SK-N-SH (cell line): Measurements from ENCODE around the gene KRT27. TPM values are rescaled to one million over a fixed set of nuclear protein-coding genes. Genes with fewer than 3 reads are reported as not detected.

ENCODE experiments used
- CTCF ChIA-PET: fragments of 300-600, 350-600 bp; formaldehyde crosslinking; extraction: SDS; loops from one replicate; lab custom pipeline; 2021; lab: Yijun Ruan, JAX
- POLR2A ChIA-PET: fragments of 350-600 bp; sonication (Branson Sonifier 250); formaldehyde crosslinking; extraction: SDS; loops from one replicate; lab custom pipeline; 2020; ENCODE audit warnings: antibody characterized with exemption, inconsistent platforms; lab: Yijun Ruan, JAX
- DNase-seq: peaks from one replicate; pipeline ENCODE4 v3.0.0; 2012
- H2AFZ ChIP-seq: fragments of 200-600 bp; sonication (generic); 2 replicates; pipeline ENCODE4 v1.8.1; 2016; ENCODE audit warnings: antibody characterized with exemption, mild to moderate bottlenecking, low read depth
- H3F3A ChIP-seq: fragments of 200-600 bp; sonication (generic); replicated peaks from 2 replicates; pipeline ENCODE3; 2016; ENCODE audit warnings: antibody characterized with exemption, mild to moderate bottlenecking; ENCODE audit not compliant: insufficient read depth
- H3K27ac ChIP-seq, 2 experiments: fragments of 200-500 bp in 1 of 2; fragments of 200-600 bp in 1 of 2; sonication (Bioruptor generic) in 1 of 2; sonication (generic), shearing (Covaris generic) in 1 of 2; 2 replicates each; pipeline versions ENCODE4 v1.5.1 to v1.6.1; 2014 to 2016; ENCODE audit warnings: low read depth in 2 of 2, inconsistent platforms in 1 of 2, low read length in 1 of 2, mild to moderate bottlenecking in 1 of 2, mixed read lengths in 1 of 2
- H3K27me3 ChIP-seq: fragments of 200-600 bp; sonication (generic), shearing (Covaris generic); 2 replicates; pipeline ENCODE4 v1.6.1; 2016; ENCODE audit warnings: mixed run types; ENCODE audit not compliant: insufficient read depth
- H3K36me3 ChIP-seq, 2 experiments: fragments of 200-500 bp in 1 of 2; fragments of 200-600 bp in 1 of 2; sonication (Bioruptor generic) in 1 of 2; sonication (generic) in 1 of 2; replicated peaks in 1 of 2; 2 replicates each; pipeline versions ENCODE3 to v1.5.1; 2014 to 2016; ENCODE audit warnings: low read length in 1 of 2, mild to moderate bottlenecking in 1 of 2; ENCODE audit not compliant: insufficient read depth in 2 of 2, control insufficient read depth in 1 of 2
- H3K4me1 ChIP-seq, 2 experiments: fragments of 200-500 bp in 1 of 2; fragments of 200-600 bp in 1 of 2; sonication (Bioruptor generic) in 1 of 2; sonication (generic), shearing (Covaris generic) in 1 of 2; 2 replicates each; pipeline versions ENCODE4 v1.5.1 to v1.6.1; 2014 to 2016; ENCODE audit warnings: low read depth in 1 of 2, low read length in 1 of 2, mixed run types in 1 of 2; ENCODE audit not compliant: insufficient read depth in 2 of 2, control insufficient read depth in 1 of 2
- H3K4me2 ChIP-seq: fragments of 200-600 bp; sonication (generic), shearing (Covaris generic); 2 replicates; pipeline ENCODE4 v1.6.1; 2017; ENCODE audit warnings: mixed run types
- H3K4me3 ChIP-seq, 2 experiments: fragments of 200-500 bp in 1 of 2; fragments of 200-600 bp in 1 of 2; sonication (Bioruptor generic) in 1 of 2; sonication (generic), shearing (Covaris generic) in 1 of 2; 2 replicates each; pipeline versions ENCODE4 v1.5.1 to v1.8.1; 2014 to 2016; ENCODE audit warnings: low read depth in 2 of 2, inconsistent platforms in 1 of 2, low read length in 1 of 2, mild to moderate bottlenecking in 1 of 2, mixed read lengths in 1 of 2, moderate library complexity in 1 of 2
- H3K79me2 ChIP-seq: fragments of 200-600 bp; sonication (generic); 2 replicates; pipeline ENCODE4 v1.8.1; 2017; ENCODE audit warnings: mild to moderate bottlenecking; ENCODE audit not compliant: insufficient read depth
- H3K9ac ChIP-seq: fragments of 200-600 bp; sonication (generic); 2 replicates; pipeline ENCODE4 v1.6.1; 2017; ENCODE audit warnings: mixed run types
- H3K9me2 ChIP-seq: fragments of 200-600 bp; sonication (generic); 2 replicates; pipeline ENCODE4 v1.6.1; 2017; ENCODE audit warnings: mixed run types
- H3K9me3 ChIP-seq: fragments of 200-600 bp; sonication (generic); 2 replicates; pipeline ENCODE4 v1.6.1; 2017; ENCODE audit warnings: mixed run types, mild to moderate bottlenecking, moderate library complexity
- H4K20me1 ChIP-seq: fragments of 200-600 bp; sonication (generic); 2 replicates; pipeline ENCODE4 v1.6.1; 2017; ENCODE audit warnings: mild to moderate bottlenecking, mixed run types; ENCODE audit not compliant: insufficient read depth
- EZH2phosphoT487 ChIP-seq: fragments of 200-600 bp; sonication (generic); IDR thresholded peaks from 2 replicates; pipeline ENCODE4 v1.6.1; 2017; ENCODE audit warnings: low read depth, mixed run types, mild to moderate bottlenecking, antibody characterized with exemption, moderate library complexity, borderline replicate concordance
- FOSL2 ChIP-seq: IDR thresholded peaks from 2 replicates; pipeline ENCODE4 v1.4.0; 2012; ENCODE audit warnings: low read depth, mild to moderate bottlenecking, moderate library complexity, borderline replicate concordance
- MEF2A ChIP-seq: IDR thresholded peaks from 2 replicates; pipeline ENCODE4 v1.4.0; 2012; ENCODE audit warnings: low read depth, borderline replicate concordance
- MXI1 ChIP-seq: IDR thresholded peaks from 2 replicates; pipeline ENCODE4 v1.6.1; 2012; ENCODE audit warnings: mild to moderate bottlenecking, low read depth, low read length, improper control_type of control experiment
- RXRA ChIP-seq: IDR thresholded peaks from 2 replicates; pipeline ENCODE4 v1.4.0; 2012; ENCODE audit warnings: low read depth, mild to moderate bottlenecking, borderline replicate concordance
- TAF1 ChIP-seq: IDR thresholded peaks from 2 replicates; pipeline ENCODE4 v1.6.1; 2012; ENCODE audit warnings: low read depth, mild to moderate bottlenecking, low read length, moderate library complexity, borderline replicate concordance
- TEAD4 ChIP-seq: IDR thresholded peaks from 2 replicates; pipeline ENCODE4 v1.4.0; 2012; ENCODE audit warnings: mild to moderate bottlenecking, borderline replicate concordance; ENCODE audit not compliant: insufficient read depth
- YY1 ChIP-seq: IDR thresholded peaks from 2 replicates; pipeline ENCODE4 v1.4.0; 2012; ENCODE audit warnings: low read depth, mild to moderate bottlenecking
- WGBS: methylation state at CpG from one replicate; pipeline ENCODE4 v1.1.6; 2017; ENCODE audit warnings: low lambda C conversion rate; 5-methylcytosine and 5-hydroxymethylcytosine counted together
- polyA plus RNA-seq, 3 experiments: library from polyadenylated mRNA; depleted of rRNA; stranded (reverse); fragments of >200 nt; gene quantifications; 2 replicates each; pipeline ENCODE4 v1.2.3, GENCODE V29; 2012
- TF ChIP-seq, protein P1 (sequence below): IDR thresholded peaks from 2 replicates; pipeline ENCODE4; 2012

The KRT27 gene
- polyA plus RNA-seq, 1 of the 3 experiments (the other 2 are of a cell fraction) = not detected

DNA sequence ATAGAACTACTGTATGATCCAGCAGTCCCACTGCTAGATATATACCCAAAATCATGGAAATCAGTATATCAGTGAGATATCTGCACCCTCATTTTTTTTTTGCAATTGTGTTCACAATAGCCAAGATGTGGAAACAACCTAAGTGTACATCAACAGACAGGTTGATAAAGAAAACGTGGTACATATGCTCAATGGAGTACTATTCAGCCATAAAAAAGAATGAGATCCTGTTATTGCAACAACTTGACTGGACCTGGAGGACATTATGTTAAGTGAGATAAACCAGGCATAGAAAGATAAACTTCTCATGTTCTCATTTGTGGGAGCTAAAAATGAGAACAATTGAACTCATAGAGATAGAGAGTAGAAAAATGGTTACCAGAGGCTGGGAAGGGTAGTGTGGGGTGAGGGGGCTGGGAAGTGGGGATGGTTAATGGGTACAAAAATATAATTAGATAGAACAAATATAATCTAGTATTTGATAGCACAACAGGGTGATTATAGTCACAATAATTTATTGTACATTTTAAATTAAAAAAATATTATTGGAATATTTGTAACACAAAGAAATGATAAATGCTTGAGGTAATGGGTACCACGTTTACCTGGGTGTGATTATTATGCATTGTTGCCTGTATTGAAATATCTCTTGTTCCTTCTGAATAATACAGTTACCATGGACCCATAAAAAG is 47.9 kb upstream of the KRT27 start:
- 36% methylated on average over 2 of the region's 2 CpGs for WGBS
- CTCF ChIA-PET = no interaction called here

DNA sequence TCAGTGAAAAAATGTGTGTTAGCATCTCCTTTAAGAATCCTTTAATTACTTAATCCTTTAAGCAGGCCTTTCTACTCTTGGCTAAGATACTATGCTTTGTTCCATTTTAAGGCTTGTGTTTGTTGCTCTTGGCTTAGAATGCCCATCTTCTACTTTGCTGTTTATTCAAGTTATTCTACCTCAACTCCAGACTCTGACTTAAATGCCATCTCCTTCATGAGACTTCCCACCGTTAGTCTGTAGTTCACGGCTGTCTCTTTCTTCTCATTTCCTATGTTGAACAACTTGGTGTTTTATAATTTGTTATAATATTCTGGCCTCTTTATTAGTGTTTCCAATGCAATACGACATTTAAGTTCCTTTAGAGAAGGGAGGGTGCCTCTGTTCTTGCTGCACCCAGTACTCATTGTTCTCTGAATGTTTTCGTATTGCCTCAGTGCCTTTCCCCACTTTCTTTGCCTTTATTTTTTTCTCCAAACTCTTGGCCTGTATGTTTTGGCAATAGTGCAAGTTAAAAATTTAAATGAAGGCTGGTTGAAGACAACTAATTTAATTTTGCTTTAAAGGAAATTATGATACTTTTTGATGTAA is 46.2 kb upstream of the KRT27 start:
- Histone ChIP-seq H3K9me2 (no peaks in the 10 kb centered on the region), H3K9me3 (no peaks in the 10 kb centered on the region), H2AFZ (no peak overlapping the region), H3F3A (no peaks in the 10 kb centered on the region), H3K79me2 (no peaks in the 10 kb centered on the region), H3K36me3 (no peaks in the 10 kb centered on the region), H3K4me3 (no peak overlapping the region), H3K4me1 (no peaks in the 10 kb centered on the region), H3K27me3 (no peaks in the 10 kb centered on the region), H3K9ac (no peak overlapping the region), H4K20me1 (no peaks in the 10 kb centered on the region), H3K4me2 (no peak overlapping the region), H3K27ac (no peak overlapping the region)
- DNase-seq = no peak
- WGBS = 90% methylated on average over 4 of the region's 4 CpGs
- ChIA-PET CTCF (no interaction called here), POLR2A (no interaction called here)
- no peak for TF ChIP-seq TEAD4
- TF ChIP-seq RXRA = no peak
- TF ChIP-seq MXI1 = no peak

More for the DNA sequence above, 47.9 kb upstream of the KRT27 start:
- Histone ChIP-seq H3K9me2 (no peaks in the 10 kb centered on the region), H3F3A (no peaks in the 10 kb centered on the region), H3K36me3 (peaks cover 0 to 5% of the 10 kb centered on the region in 2 experiments)
- TF ChIP-seq MXI1 = no peak
- no peak for TF ChIP-seq TAF1
- no peak for TF ChIP-seq EZH2phosphoT487
- no peak for TF ChIP-seq FOSL2
- no peak for TF ChIP-seq YY1
- TF ChIP-seq, protein P1, sequence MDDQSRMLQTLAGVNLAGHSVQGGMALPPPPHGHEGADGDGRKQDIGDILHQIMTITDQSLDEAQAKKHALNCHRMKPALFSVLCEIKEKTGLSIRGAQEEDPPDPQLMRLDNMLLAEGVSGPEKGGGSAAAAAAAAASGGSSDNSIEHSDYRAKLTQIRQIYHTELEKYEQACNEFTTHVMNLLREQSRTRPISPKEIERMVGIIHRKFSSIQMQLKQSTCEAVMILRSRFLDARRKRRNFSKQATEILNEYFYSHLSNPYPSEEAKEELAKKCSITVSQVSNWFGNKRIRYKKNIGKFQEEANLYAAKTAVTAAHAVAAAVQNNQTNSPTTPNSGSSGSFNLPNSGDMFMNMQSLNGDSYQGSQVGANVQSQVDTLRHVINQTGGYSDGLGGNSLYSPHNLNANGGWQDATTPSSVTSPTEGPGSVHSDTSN = no peak
- no peak for TF ChIP-seq MEF2A
- TF ChIP-seq, all 33 proteins: peak for 0
- POLR2A ChIA-PET = no interaction called here
- H4K20me1 ChIP-seq = no peaks in the 10 kb centered on the region
- H3K4me1 ChIP-seq = no peaks in the 10 kb centered on the region
- H2AFZ ChIP-seq = no peak overlapping the region
- no peak overlapping the region for H3K4me3 ChIP-seq
- H3K27ac ChIP-seq = no peak overlapping the region
- H3K9me3 ChIP-seq = no peaks in the 10 kb centered on the region
- DNase-seq = no peak
- no peaks in the 10 kb centered on the region for H3K27me3 ChIP-seq
- H3K79me2 ChIP-seq = no peaks in the 10 kb centered on the region
- no peak overlapping the region for H3K4me2 ChIP-seq
- no peak overlapping the region for H3K9ac ChIP-seq
